NCI-H1092 treated with DMSO at 0.1 percent for 48 hours (cell line): ENCODE results near the gene PLEKHA7.
"Not testable (repeated sequence)": the region's sequence is repeated elsewhere in the genome, so short reads cannot be mapped to it uniquely, and the experiment has no call there.

Experiments
- DNase-seq: peaks from one replicate; lab custom pipeline; 2025; lab: John Stamatoyannopoulos, UW

PLEKHA7 gene

DNA sequence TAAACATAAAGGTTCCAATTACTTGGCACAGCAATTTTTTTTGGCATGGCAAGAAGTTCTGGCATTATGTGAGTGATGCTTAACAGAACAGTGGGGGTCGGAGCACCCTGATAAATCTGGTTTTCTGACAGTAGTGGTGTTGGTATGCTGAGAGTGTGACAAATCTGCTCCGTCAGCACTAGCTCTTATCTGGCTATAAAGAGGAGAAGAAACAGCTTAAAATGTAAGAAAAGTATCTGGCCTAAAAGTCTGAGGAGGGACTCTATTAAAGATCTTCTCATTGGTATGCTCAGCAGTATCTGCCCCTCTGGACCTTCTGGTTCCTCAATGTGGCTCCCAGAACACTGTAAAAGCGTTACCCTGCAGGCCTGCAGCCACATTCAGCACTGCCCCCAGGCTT lies 137.4 kb downstream of the PLEKHA7 start:
- DNase-seq = no peak

GRCh38 chr11:16876053-16876752 lies 138.0 kb downstream of the PLEKHA7 start:
- DNase-seq = no peak

DNA sequence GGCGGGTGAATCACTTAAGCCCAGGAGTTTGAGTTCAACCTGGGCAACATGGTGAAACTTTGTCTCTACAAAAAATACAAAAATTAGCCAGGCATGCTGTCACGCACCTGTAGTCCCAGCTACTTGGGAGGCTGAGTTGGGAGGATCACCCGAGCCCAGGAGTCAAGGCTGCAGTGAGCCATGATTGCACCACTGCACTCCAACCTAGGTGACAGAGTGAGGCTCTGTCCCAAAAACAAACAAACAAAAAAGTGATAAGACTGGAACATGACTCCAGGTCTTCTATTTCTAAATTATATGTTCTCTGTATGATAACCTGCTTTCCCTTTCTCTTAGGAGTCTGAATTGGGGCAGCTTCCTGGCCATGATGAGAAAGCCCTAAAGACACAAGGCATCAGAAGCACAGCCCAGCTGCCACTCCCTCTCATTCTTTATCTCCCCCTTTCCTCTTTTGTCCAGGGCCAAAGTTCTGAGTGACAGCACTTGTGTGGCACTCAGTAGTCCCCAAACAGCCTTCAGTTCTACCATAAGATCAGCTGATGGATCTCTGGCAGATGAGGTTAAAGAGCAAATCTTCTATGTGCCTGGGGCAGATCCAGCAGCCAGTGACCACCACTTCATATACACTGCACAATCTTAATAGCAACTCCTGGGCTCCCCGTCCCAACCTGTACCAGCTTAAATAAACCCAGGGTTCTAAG lies 139.8 kb downstream of the PLEKHA7 start:
- no peak for DNase-seq

DNA sequence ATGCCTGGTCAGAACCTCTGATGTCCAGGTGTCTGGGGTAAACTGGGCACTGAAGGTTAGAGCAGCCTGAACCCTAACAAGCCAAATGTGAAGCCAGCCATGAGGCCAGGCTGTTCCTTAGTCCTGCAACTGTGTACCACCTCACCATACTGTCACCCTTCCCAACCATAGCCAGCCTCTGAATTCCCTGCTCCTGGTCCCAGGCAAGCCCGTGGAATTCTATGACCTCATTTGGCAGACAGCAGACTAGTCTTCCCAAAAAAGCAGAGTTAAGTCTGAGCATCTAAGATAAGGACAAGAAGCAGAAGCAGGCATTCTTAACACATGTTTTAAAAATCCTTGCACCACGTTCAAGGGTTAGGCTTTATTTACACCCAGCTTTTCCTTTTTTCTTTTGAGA lies 140.9 kb downstream of the PLEKHA7 start:
- DNase-seq = no peak

DNA sequence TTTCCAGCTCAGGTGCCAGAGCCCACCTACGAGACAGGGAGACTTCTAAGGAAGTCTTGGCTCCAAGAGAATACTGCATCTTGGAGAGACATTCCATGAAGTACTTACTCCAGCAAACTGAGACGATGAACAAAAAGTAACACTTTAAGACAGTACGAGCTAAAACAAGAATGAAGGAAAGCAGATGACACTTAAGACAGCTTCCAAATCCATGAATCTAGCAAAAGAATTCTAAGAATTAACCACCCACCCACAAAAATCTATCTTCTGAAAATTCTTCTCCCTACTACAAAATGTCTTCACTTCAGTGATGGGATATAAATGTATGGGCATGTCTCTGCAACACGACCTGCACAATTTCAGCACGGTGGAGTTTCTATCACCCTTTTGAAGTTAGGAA lies 142.8 kb downstream of the PLEKHA7 start:
- DNase-seq = no peak

GRCh38 chr11:16867097-16867496 lies 147.1 kb downstream of the PLEKHA7 start:
- DNase-seq = no peak

GRCh38 chr11:16864428-16864827 lies 149.8 kb downstream of the PLEKHA7 start:
- not testable (repeated sequence) for DNase-seq

DNA sequence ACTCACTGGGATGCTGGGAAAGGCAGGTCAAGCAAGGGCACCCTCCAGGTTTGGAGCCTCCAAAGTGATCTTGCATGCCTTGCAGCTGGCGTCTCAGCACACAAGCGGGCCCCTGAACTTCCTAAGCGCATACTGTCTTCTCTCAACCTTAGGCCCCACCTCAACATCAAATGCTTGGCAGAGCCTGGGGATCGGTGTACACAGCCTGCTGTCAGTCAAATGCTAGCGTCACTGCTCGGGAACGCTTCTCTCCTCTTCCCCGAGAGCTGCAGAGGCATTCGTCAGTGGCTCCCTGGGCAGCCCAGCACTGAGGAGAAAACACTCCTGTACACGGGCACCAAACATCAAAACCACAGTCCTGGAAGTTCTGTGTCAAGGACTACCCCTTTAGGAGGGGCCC lies 150.8 kb downstream of the PLEKHA7 start:
- DNase-seq = no peak

DNA sequence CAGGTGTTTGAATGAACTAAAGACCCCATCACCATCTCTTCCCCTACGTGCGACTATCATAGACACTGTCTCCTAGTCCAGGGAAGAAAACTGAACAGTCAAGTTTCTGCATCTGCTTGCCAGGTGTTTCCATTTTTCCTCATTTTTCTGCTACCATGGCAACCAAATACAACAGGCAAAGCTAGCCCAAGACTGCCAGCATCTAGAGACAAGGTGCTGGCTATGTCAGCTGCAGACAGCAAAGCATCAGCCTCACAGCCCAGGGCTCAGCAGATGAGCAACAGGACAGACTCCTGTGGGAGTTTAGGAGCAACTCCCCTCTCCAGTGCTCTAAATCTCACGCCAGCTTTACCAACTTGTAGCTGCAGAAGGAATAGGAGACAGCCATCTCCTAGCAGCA lies 151.5 kb downstream of the PLEKHA7 start:
- DNase-seq = no peak

DNA sequence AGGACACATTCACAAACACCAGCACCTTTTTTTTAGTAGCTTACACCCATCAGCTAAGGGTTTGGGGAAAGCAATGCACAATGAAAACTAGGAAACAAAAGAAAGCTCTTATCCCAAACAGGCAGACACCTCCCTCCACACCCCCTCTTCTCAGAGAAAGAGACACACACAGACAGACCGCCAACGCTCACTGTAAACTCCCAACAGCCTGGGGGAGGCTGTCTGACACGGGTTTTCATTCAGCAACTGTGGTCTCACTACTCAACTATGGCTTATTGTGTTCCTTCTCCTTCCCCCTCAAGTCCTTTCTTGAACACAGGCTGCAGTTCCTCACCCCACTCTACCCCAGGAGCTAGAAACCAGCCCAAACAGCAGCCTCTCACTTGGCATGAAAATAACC lies 152.4 kb downstream of the PLEKHA7 start:
- DNase-seq = no peak

GRCh38 chr11:16860617-16861016 lies 153.6 kb downstream of the PLEKHA7 start:
- DNase-seq = no peak

- DNase-seq = no peak
Measured at GRCh38 chr11:16859651-16860050, 154.6 kb downstream of the PLEKHA7 start.

DNA sequence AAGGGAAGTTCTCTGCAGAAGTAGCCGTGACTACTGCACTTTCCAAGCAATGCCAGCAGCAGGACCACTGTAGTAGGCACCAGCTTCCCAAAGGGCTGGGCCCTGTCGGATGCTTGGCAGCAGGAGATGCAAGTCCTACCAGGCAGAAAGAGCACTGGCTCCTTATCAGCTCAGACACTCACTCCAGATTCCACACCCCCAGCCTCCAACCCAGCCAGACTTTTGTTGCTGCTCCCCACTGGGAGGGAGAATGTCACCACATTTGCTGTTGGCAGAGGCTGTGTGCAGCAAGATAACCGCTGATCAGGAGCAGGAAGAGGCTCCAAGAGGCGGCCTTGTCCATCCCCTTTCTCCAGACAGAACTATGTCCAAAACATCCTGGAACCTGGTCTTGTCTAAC lies 157.0 kb downstream of the PLEKHA7 start:
- DNase-seq = no peak

- no peak for DNase-seq
Measured at GRCh38 chr11:16856022-16856471, 158.2 kb downstream of the PLEKHA7 start.

DNA sequence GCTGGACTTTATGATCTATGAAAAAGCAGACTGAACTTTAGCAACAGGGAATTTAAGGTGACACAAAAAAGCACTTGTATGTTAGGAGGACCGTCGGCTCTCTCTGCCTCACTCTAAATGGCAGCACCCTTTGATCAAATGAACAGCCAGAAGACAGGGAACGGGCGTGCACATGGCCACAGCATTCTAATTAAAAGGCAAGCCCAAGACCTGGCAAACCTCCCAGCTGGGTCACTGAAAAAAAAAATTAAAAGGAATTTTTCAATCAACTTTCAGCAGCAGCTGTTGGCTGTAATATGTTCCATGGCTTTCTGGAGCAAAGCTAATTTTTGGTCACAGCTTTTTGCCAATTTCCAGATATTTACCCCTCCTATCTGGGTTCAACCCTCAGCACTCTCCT lies 159.2 kb downstream of the PLEKHA7 start:
- no peak for DNase-seq

DNA sequence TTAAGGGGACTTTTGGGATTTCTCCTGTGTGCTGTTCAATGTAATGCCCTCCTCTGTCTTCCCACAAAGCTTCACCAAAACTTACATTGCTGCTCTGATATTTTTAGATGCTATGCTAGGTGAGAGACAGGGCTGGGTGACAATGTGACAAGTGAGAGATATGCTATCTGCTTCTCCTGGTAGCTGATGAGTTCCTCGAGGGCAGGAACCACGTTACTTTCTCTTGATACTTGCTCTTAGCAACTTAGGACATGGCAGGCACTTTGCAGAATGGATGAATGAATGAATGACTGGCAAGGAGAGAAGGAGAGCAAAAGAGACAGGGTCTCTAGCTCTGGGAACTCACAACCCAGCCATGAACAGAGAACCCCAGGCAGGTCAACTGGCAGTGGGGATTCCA lies 160.4 kb downstream of the PLEKHA7 start:
- no peak for DNase-seq

GRCh38 chr11:16853266-16853665 lies 160.9 kb downstream of the PLEKHA7 start:
- DNase-seq = no peak

DNA sequence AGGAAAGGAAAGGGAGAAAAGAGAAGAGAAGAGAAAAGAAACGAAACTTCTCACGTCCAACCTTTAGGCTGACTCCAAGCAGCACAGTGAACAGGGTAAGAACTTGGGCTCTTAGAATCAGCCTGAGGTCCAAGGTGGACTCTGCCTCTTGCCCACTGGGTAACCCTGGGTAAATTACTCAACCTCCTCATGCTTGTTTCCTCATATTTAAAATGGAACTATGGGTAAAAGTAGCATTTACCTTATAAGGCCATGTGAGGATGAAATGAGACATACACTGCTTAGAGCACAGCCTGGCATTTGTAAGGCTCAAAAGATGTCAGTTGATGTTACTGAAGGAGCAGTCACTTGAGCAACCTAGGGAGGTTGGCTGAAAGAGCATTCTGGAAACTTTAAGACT lies 167.9 kb downstream of the PLEKHA7 start:
- no peak for DNase-seq

GRCh38 chr11:16844268-16844771 lies 169.9 kb downstream of the PLEKHA7 start:
- no peak for DNase-seq

- peak; percentile 91 for DNase-seq
Measured at GRCh38 chr11:16843294-16843693, 170.9 kb downstream of the PLEKHA7 start.

- DNase-seq = no peak
Measured at GRCh38 chr11:16841984-16842383, 172.2 kb downstream of the PLEKHA7 start.

DNA sequence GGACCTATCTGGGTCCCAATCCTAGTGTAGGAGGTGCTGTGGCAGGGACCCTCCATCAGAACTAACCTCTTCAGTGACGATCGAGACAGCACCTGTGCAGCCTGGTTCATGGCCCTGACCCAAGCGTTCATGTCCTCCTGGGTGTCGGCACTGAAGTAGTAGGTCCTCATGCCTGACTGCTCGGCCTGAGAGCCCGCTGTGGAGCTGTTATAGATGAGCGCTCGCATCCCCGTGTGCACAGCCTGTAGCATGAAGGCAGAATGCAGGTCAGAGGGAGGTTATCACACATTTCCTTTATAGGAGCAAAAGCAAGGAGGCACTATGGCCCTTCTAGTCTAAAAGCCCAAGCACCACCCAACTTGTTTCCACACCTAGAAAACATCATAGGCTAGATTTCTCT lies 172.7 kb downstream of the PLEKHA7 start:
- no peak for DNase-seq

DNA sequence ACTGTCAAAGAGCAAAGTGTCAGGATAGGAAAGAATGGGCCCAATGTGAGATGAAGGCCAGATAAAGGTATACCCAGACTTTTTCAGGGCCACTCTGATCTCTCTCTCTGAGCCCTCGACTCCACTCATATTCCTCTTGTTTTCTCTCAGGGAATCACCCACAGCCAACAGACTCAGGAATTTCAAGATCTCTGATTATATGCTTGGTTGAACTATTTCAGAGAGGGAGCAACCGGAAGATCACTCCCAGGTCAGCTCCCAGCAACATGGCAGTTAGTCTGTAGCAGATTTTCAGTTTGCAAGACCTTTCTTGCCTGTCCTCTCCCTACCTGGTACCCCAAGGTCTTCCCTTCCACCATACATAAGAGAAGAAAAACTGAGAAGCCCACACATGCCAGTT lies 173.3 kb downstream of the PLEKHA7 start:
- no peak for DNase-seq

DNA sequence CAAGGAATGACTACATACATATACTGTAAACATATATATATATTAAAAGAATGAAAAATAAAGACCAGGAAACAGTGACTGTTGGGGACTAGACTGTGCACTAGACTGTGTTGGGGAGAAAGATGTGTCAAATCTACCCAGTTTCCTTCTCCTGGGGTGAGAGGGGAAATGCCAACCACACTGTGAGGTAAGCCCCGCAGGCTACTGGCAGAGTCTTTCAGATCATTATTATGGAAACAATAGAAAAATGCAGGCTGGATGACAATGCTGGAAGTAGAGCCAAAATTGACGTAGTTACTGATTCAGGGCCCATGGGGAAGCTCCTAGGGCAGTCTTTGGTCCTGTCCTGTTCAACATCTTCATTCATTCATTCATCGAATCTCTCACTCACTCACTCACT lies 174.4 kb downstream of the PLEKHA7 start:
- no peak for DNase-seq
